Body of pancreas (tissue), 4 donors: ENCODE data around the gene RNU1-2.
"Not testable (repeated sequence)": the region's sequence is repeated elsewhere in the genome, so short reads cannot be mapped to it uniquely, and the experiment has no call there.

Source experiments
- CTCF ChIP-seq, 7 experiments: fragments of 450-650 bp in 4 of 7; fragments of 200-600 bp in 3 of 7; sonication (generic) in 3 of 7; IDR thresholded peaks; one replicate each; pipeline ENCODE4 v1.5.1; 2016 to 2019; ENCODE audit warnings: antibody characterized with exemption in 7 of 7
- POLR2A ChIP-seq, 3 donors: fragments of 450-650 bp; IDR thresholded peaks; one replicate each; pipeline ENCODE4 v1.6.1; 2016; ENCODE audit warnings: antibody characterized with exemption in 3 of 3, mild to moderate bottlenecking in 2 of 3

- not testable (repeated sequence) for TF ChIP-seq CTCF, POLR2A (IDR thresholded peaks at IDR 0.05)
Measured at GRCh38 chr1:16859167-16860041, 36.4 kb upstream of the RNU1-2 start.
